Hepatocyte (in vitro differentiated cells): Measurements from ENCODE around the gene RIPK4. TPM values are rescaled to one million over a fixed set of nuclear protein-coding genes. Genes with fewer than 3 reads are reported as not detected.

Experiments
- DNase-seq: peaks from one replicate; pipeline ENCODE4 v3.0.0-alpha.2; 2016; ENCODE audit warnings: low spot score
- H2AFZ ChIP-seq: fragments of 200-600 bp; sonication (generic); 2 replicates; pipeline ENCODE4 v1.6.0; 2016; ENCODE audit warnings: antibody characterized with exemption, mild to moderate bottlenecking
- H3K27ac ChIP-seq: fragments of 200-600 bp; sonication (generic); 2 replicates; pipeline ENCODE4 v1.5.1; 2016; ENCODE audit warnings: mild to moderate bottlenecking
- H3K27me3 ChIP-seq: fragments of 200-600 bp; sonication (generic); 2 replicates; pipeline ENCODE4 v1.6.1; 2016
- H3K36me3 ChIP-seq: fragments of 200-600 bp; sonication (generic); replicated peaks from 2 replicates; pipeline ENCODE4 v1.5.1; 2016; ENCODE audit warnings: low read depth; ENCODE audit not compliant: insufficient read depth
- H3K4me1 ChIP-seq: fragments of 200-600 bp; sonication (generic); 2 replicates; pipeline ENCODE4 v1.5.1; 2016; ENCODE audit warnings: mild to moderate bottlenecking, moderate library complexity; ENCODE audit not compliant: insufficient read depth
- H3K4me2 ChIP-seq: fragments of 200-600 bp; sonication (generic); 2 replicates; pipeline ENCODE4 v1.6.0; 2016
- H3K4me3 ChIP-seq: fragments of 200-600 bp; sonication (generic); 2 replicates; pipeline ENCODE4 v1.5.1; 2016; ENCODE audit warnings: mild to moderate bottlenecking
- H3K79me2 ChIP-seq: fragments of 200-600 bp; sonication (generic); 2 replicates; pipeline ENCODE4 v1.6.0; 2017; ENCODE audit warnings: mild to moderate bottlenecking
- H3K9me2 ChIP-seq: fragments of 200-600 bp; sonication (generic); replicated peaks from 2 replicates; pipeline ENCODE4 v1.6.0; 2017; ENCODE audit warnings: mild to moderate bottlenecking; ENCODE audit not compliant: insufficient read depth
- H3K9me3 ChIP-seq: fragments of 200-600 bp; sonication (generic); 2 replicates; pipeline ENCODE4 v1.5.1; 2016; ENCODE audit warnings: low read depth, mild to moderate bottlenecking
- H4K20me1 ChIP-seq: fragments of 200-600 bp; sonication (generic); 2 replicates; pipeline ENCODE4 v1.6.0; 2016; ENCODE audit warnings: mild to moderate bottlenecking; ENCODE audit not compliant: insufficient read depth, poor library complexity, severe bottlenecking
- EZH2 ChIP-seq: fragments of 200-600 bp; sonication (generic); IDR thresholded peaks from 2 replicates; pipeline ENCODE4 v1.6.1; 2016; ENCODE audit warnings: antibody characterized with exemption, mild to moderate bottlenecking, borderline replicate concordance
- EZH2phosphoT487 ChIP-seq: fragments of 200-600 bp; sonication (generic); IDR thresholded peaks from one replicate; pipeline ENCODE4 v1.6.1; 2018; ENCODE audit warnings: antibody characterized with exemption, mild to moderate bottlenecking, low read depth, moderate library complexity; ENCODE audit not compliant: unreplicated experiment, severe bottlenecking
- WGBS: methylation state at CpG from one replicate; pipeline ENCODE4 v1.1.6; 2016; ENCODE audit warnings: low lambda C conversion rate; ENCODE audit errors: missing lambda C conversion rate; 5-methylcytosine and 5-hydroxymethylcytosine counted together
- polyA plus RNA-seq: library from polyadenylated mRNA; unstranded; fragments of >200 nt; fragmentation: Nextera tagmentation; extraction: Ambion mirVana; gene quantifications from 2 replicates; pipeline ENCODE4 v1.2.1, GENCODE V29; 2016
- total RNA-seq: library from RNA; depleted of rRNA; stranded (reverse); fragments of >200 nt; gene quantifications from 2 replicates; pipeline ENCODE4 v1.2.3, GENCODE V29; 2014
- TF ChIP-seq, protein P1 (sequence below): fragments of 200-600 bp; sonication (generic); IDR thresholded peaks from 2 replicates; pipeline ENCODE4 v1.5.1; 2016; ENCODE audit warnings: antibody characterized with exemption, mild to moderate bottlenecking; ENCODE audit not compliant: poor library complexity

Gene RIPK4
- total and polyA plus RNA-seq, 2 experiments from 2014 or later: 28.1 to 32.8 TPM

DNA sequence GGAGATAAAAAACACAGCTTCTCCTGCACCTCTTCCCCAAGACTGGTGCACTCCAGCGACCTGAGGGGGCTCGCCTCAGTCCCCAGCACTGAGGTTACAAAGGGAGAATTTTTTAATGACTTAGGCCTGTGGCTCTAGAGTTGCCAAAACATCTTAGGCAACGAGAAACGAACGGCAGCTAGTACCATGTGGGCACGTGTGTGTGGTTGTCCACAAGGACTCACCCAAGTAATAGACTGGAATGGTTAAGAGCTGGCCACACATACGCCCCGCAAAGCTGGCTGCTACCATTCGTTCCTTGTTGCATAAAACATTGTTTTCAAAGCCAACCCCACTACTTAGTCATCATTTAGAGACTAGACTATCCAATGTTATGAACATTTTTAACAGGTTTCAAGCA, 26.9 kb downstream of the RIPK4 start:
- Histone ChIP-seq H3K4me1 (no peaks in the 10 kb centered on the region), H3K4me2 (no peak overlapping the region), H2AFZ (no peak overlapping the region), H4K20me1 (no peaks in the 10 kb centered on the region), H3K9me3 (peaks cover 10% of the 10 kb centered on the region), H3K79me2 (peaks cover 3% of the 10 kb centered on the region), H3K27me3 (no peaks in the 10 kb centered on the region), H3K4me3 (no peak overlapping the region), H3K9me2 (no peaks in the 10 kb centered on the region), H3K27ac (no peak overlapping the region), H3K36me3 (no peaks in the 10 kb centered on the region)
- TF ChIP-seq, protein P1, sequence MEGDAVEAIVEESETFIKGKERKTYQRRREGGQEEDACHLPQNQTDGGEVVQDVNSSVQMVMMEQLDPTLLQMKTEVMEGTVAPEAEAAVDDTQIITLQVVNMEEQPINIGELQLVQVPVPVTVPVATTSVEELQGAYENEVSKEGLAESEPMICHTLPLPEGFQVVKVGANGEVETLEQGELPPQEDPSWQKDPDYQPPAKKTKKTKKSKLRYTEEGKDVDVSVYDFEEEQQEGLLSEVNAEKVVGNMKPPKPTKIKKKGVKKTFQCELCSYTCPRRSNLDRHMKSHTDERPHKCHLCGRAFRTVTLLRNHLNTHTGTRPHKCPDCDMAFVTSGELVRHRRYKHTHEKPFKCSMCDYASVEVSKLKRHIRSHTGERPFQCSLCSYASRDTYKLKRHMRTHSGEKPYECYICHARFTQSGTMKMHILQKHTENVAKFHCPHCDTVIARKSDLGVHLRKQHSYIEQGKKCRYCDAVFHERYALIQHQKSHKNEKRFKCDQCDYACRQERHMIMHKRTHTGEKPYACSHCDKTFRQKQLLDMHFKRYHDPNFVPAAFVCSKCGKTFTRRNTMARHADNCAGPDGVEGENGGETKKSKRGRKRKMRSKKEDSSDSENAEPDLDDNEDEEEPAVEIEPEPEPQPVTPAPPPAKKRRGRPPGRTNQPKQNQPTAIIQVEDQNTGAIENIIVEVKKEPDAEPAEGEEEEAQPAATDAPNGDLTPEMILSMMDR: no peak
- TF ChIP-seq EZH2 (no peak), EZH2phosphoT487 (no peak)
- DNase-seq: no peak
- 92% methylated on average over 9 of the region's 9 CpGs for WGBS

DNA sequence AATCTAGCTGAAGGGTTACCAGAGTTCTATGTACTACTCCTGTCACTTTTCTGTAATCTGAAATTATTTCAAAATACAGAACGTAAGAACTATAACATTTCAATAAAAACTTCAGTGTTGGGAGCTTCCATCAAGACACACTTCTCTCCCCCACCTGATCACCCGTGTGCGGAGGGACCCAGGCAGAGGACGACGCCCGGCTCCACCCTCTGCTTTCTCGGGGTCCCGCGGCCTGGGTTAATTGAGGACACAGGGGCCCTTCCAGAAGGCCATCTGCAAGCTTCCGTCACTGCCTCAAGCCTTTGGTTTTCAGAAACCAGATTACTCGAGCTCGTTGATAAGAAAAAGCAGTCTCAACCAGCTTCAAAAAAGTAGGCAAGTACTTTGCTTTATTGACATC, 27.8 kb downstream of the RIPK4 start:
- H3K79me2 ChIP-seq: peaks cover 3% of the 10 kb centered on the region
- peaks cover 10% of the 10 kb centered on the region for H3K9me3 ChIP-seq
- no peak overlapping the region for H3K4me2 ChIP-seq
- TF ChIP-seq EZH2 (no peak), EZH2phosphoT487 (no peak)
- TF ChIP-seq, protein P1: no peak
- no peaks in the 10 kb centered on the region for H3K36me3 ChIP-seq
- no peaks in the 10 kb centered on the region for H3K4me1 ChIP-seq
- no peaks in the 10 kb centered on the region for H4K20me1 ChIP-seq
- H3K9me2 ChIP-seq: no peaks in the 10 kb centered on the region
- DNase-seq: no peak
- H2AFZ ChIP-seq: no peak overlapping the region
- H3K4me3 ChIP-seq: no peak overlapping the region
- no peak overlapping the region for H3K27ac ChIP-seq
- no peaks in the 10 kb centered on the region for H3K27me3 ChIP-seq
- WGBS: 91% methylated on average over 12 of the region's 12 CpGs

DNA sequence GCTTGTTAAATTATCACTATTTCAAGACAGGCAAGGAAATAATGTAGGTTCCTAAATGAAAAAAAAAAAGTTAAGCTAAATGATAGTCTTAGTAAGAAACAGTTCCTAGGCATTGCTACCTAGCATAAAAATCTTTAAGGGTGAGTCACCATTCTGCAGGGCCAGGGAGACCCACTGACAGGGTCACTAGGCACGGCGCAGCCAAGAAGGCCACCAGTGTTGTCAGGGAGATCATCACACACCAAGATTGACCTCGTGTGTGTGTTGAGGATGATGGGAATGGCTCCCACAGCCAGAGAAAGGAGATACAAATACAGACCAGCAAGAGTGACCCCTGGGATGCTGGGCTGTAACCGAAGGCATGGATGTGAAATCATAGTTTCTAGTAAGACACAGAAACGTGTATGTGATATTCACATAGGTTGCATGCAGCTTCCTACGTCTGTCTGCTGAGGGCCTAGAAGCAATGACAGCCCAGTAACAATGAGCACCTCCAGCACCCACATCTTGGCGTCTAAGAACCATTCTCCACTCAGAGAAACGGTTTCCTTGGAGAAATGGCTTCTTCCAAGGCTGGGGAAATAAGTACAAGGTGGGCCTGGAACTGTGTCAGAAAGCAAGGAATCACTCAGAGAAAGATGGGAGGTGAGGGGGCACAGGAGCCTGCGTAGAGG, 29.1 kb downstream of the RIPK4 start:
- H3K9me3 ChIP-seq: peaks cover 10% of the 10 kb centered on the region

More for the DNA sequence above, 29.1 kb downstream of the RIPK4 start:
- Histone ChIP-seq H3K27ac (no peak overlapping the region), H3K27me3 (no peaks in the 10 kb centered on the region), H3K4me3 (no peak overlapping the region), H3K4me2 (no peak overlapping the region), H3K79me2 (peaks cover 3% of the 10 kb centered on the region), H2AFZ (no peak overlapping the region), H3K4me1 (no peaks in the 10 kb centered on the region), H3K9me2 (no peaks in the 10 kb centered on the region), H4K20me1 (no peaks in the 10 kb centered on the region), H3K36me3 (no peaks in the 10 kb centered on the region)
- TF ChIP-seq EZH2 (no peak), EZH2phosphoT487 (no peak)
- TF ChIP-seq, protein P1: no peak
- no peak for DNase-seq
- 95% methylated on average over 9 of the region's 9 CpGs for WGBS
